Activated T-helper 1 cell treated with anti-CD3 and anti-CD28 coated beads, Interleukin-12 subunit alpha, Interleukin-12 subunit beta, Interleukin-2, Interleukin-4 antibody, amounts not matched to agents 30 ng/mL and 10 ng/mL and 1 ng/mL, durations not matched to agents 14 hours and 24 hours and 36 hours (primary cell): ENCODE results near the gene PRSS1. TPM values are rescaled to one million over a fixed set of nuclear protein-coding genes. Genes with fewer than 3 reads are reported as not detected.

ENCODE experiments used
- DNase-seq: peaks from one replicate; pipeline ENCODE4 v3.0.0; 2021; ENCODE audit warnings: low spot score
- H3K27ac Mint-ChIP-seq: one replicate; pipeline ENCODE4 v1.8.0; 2021; ENCODE audit warnings: mild to moderate bottlenecking, mixed read lengths
- H3K27me3 Mint-ChIP-seq: one replicate; pipeline ENCODE4 v1.8.0; 2022; ENCODE audit warnings: mild to moderate bottlenecking, moderate library complexity, mixed read lengths; ENCODE audit not compliant: insufficient read depth
- H3K36me3 Mint-ChIP-seq: one replicate; pipeline ENCODE4 v1.8.0; 2021; ENCODE audit warnings: low read depth, mixed read lengths
- H3K4me1 Mint-ChIP-seq: one replicate; pipeline ENCODE4 v1.8.0; 2021; ENCODE audit warnings: low read depth, mixed read lengths
- H3K4me3 Mint-ChIP-seq: one replicate; pipeline ENCODE4 v1.8.0; 2021; ENCODE audit warnings: mild to moderate bottlenecking, moderate library complexity, mixed read lengths
- H3K9me3 Mint-ChIP-seq: one replicate; pipeline ENCODE4 v1.8.0; 2021; ENCODE audit warnings: mixed read lengths
- intact Hi-C: fragments of 100-400 bp; cut with micrococcal nuclease; formaldehyde crosslinking; loops from one replicate; pipeline ENCODE4 v1.15.1; 2024
- total RNA-seq: library from RNA; stranded (reverse); gene quantifications from 2 replicates; pipeline ENCODE4 v1.2.3, GENCODE V29; 2022

Gene PRSS1
- total RNA-seq, 1 donor from 2014 or later = not detected

GRCh38 chr7:142802301-142802700 is 53.0 kb downstream of the PRSS1 start:
- no peak for DNase-seq
- Mint-ChIP-seq H3K4me1 (peaks cover 91% of the 10 kb centered on the region), H3K27ac (peak overlapping the region; percentile 99), H3K27me3 (no peaks in the 10 kb centered on the region), H3K9me3 (no peaks in the 10 kb centered on the region), H3K36me3 (peaks cover 83% of the 10 kb centered on the region), H3K4me3 (peak overlapping the region; percentile 97)
- intact Hi-C loops = loop anchor here (10.0 kb wide), 1 partner anchor 1878 kb away; the partner anchor contains the start of gene BRAF

Other genes with a start within 250 kb of the PRSS1 start
- not detected in 2 replicates for gene PRSS2, start 21.5 kb downstream of the PRSS1 start, total RNA-seq
- gene EPHB6, start 105.6 kb downstream of the PRSS1 start, total RNA-seq = 5.6 and 6.0 TPM in 2 replicates
- not detected in 2 replicates for gene TRPV6, start 136.3 kb downstream of the PRSS1 start, total RNA-seq
- not detected in 2 replicates for gene TRPV5, start 184.3 kb downstream of the PRSS1 start, total RNA-seq
- not detected in 2 replicates for gene LLCFC1, start 190.0 kb downstream of the PRSS1 start, total RNA-seq
- gene KEL, start 212.9 kb downstream of the PRSS1 start, total RNA-seq = 0.49 TPM in 1 of 2 replicates, not detected in the other